ENCODE data around the gene TEX48.
A peak's percentile ranks its signal among the peaks of the same experiment; 100 is the strongest.

TEX48 gene

GRCh38 chr9:114669961-114670360 is 12.0 kb downstream of the TEX48 start:
- no peaks in the 10 kb centered on the region for H3K79me1 ChIP-seq (replicated peaks; ENCODE audit: low read length, poor library complexity, severe bottlenecking)
- H3K4me2 ChIP-seq (ENCODE audit: low read length, poor library complexity, severe bottlenecking) = no peak overlapping the region
- no peak overlapping the region for H3K27ac ChIP-seq (ENCODE audit: low read length, poor library complexity, severe bottlenecking)
- H3K4ac ChIP-seq (ENCODE audit: low read depth in 1 of 2, low read length in 2 of 2) = no peak overlapping the region
- DNase-seq = no peak
- H2AK5ac ChIP-seq (ENCODE audit: low read length, severe bottlenecking) = no peak overlapping the region
- no peak overlapping the region for H2BK5ac ChIP-seq (ENCODE audit: low read depth, low read length, poor library complexity, severe bottlenecking)
- no peak overlapping the region for H2AFZ ChIP-seq (ENCODE audit: low read depth, low read length)
- peaks cover 2% of the 10 kb centered on the region for H3K4me1 ChIP-seq (ENCODE audit: control insufficient read depth, insufficient read depth, low read depth, low read length)
- H3K9me3 ChIP-seq (ENCODE audit: control insufficient read depth, low read length) = no peaks in the 10 kb centered on the region
- no peak overlapping the region for H2BK15ac ChIP-seq (ENCODE audit: low read depth, poor library complexity, severe bottlenecking)
- H4K8ac ChIP-seq (ENCODE audit: low read length) = no peak overlapping the region
- H3K36me3 ChIP-seq (ENCODE audit: control insufficient read depth in 1 of 2, insufficient read depth in 2 of 2, low read depth in 1 of 2, low read length in 2 of 2) = no peaks in the 10 kb centered on the region
- H3K18ac ChIP-seq (ENCODE audit: low read depth in 1 of 2, low read length in 2 of 2) = no peak overlapping the region
- H3K9ac ChIP-seq (ENCODE audit: low read length) = no peak overlapping the region
- H3K23ac ChIP-seq (ENCODE audit: low read length in 2 of 2) = no peak overlapping the region
- H3K14ac ChIP-seq (ENCODE audit: low read length in 2 of 2) = no peak overlapping the region
- H2BK120ac ChIP-seq (ENCODE audit: low read depth, low read length) = no peak overlapping the region
- no peak overlapping the region for H3K4me3 ChIP-seq (ENCODE audit: insufficient read depth in 1 of 2, low read depth in 1 of 2, low read length in 2 of 2)
- H2BK12ac ChIP-seq (ENCODE audit: low read length in 2 of 2) = no peak overlapping the region
- H3K27me3 ChIP-seq (ENCODE audit: control insufficient read depth in 1 of 2, insufficient read depth in 1 of 2, low read length in 2 of 2) = peaks cover 0 to 9% of the 10 kb centered on the region in 2 experiments
- no peak overlapping the region for H4K91ac ChIP-seq (ENCODE audit: low read length)

- Histone ChIP-seq H3K23ac (ENCODE audit: low read length in 2 of 2) (no peak overlapping the region), H3K27ac (ENCODE audit: low read length, poor library complexity, severe bottlenecking) (no peak overlapping the region), H3K18ac (ENCODE audit: low read depth in 1 of 2, low read length in 2 of 2) (no peak overlapping the region), H3K79me1 (replicated peaks; ENCODE audit: low read length, poor library complexity, severe bottlenecking) (no peaks in the 10 kb centered on the region), H3K27me3 (ENCODE audit: control insufficient read depth in 1 of 2, insufficient read depth in 1 of 2, low read length in 2 of 2) (peaks cover 0 to 9% of the 10 kb centered on the region in 2 experiments), H2BK5ac (ENCODE audit: low read depth, low read length, poor library complexity, severe bottlenecking) (no peak overlapping the region), H4K91ac (ENCODE audit: low read length) (no peak overlapping the region), H2BK12ac (ENCODE audit: low read length in 2 of 2) (no peak overlapping the region), H2AK5ac (ENCODE audit: low read length, severe bottlenecking) (peak overlapping the region; percentile 27), H3K4me2 (ENCODE audit: low read length, poor library complexity, severe bottlenecking) (no peak overlapping the region), H2BK120ac (ENCODE audit: low read depth, low read length) (no peak overlapping the region), H3K9ac (ENCODE audit: low read length) (no peak overlapping the region), H3K9me3 (ENCODE audit: control insufficient read depth, low read length) (no peaks in the 10 kb centered on the region), H2AFZ (ENCODE audit: low read depth, low read length) (no peak overlapping the region), H3K14ac (ENCODE audit: low read length in 2 of 2) (no peak overlapping the region), H2BK15ac (ENCODE audit: low read depth, poor library complexity, severe bottlenecking) (no peak overlapping the region), H3K4ac (ENCODE audit: low read depth in 1 of 2, low read length in 2 of 2) (no peak overlapping the region), H3K4me1 (ENCODE audit: control insufficient read depth, insufficient read depth, low read depth, low read length) (peaks cover 2% of the 10 kb centered on the region), H3K36me3 (ENCODE audit: control insufficient read depth in 1 of 2, insufficient read depth in 2 of 2, low read depth in 1 of 2, low read length in 2 of 2) (no peaks in the 10 kb centered on the region), H4K8ac (ENCODE audit: low read length) (no peak overlapping the region), H3K4me3 (ENCODE audit: insufficient read depth in 1 of 2, low read depth in 1 of 2, low read length in 2 of 2) (no peak overlapping the region)
- no peak for DNase-seq
- whole genome bisulfite sequencing = 87% methylated on average over 6 of the region's 6 CpGs
Measured at GRCh38 chr9:114668146-114668545, 13.8 kb downstream of the TEX48 start.

GRCh38 chr9:114666851-114667250 is 15.1 kb downstream of the TEX48 start:
- H2BK15ac ChIP-seq (ENCODE audit: low read depth, poor library complexity, severe bottlenecking) = no peak overlapping the region
- WGBS = 62% methylated on average over 4 of the region's 4 CpGs
- no peak overlapping the region for H3K27ac ChIP-seq (ENCODE audit: low read length, poor library complexity, severe bottlenecking)
- H3K36me3 ChIP-seq (ENCODE audit: control insufficient read depth in 1 of 2, insufficient read depth in 2 of 2, low read depth in 1 of 2, low read length in 2 of 2) = no peaks in the 10 kb centered on the region
- no peak overlapping the region for H3K4me3 ChIP-seq (ENCODE audit: insufficient read depth in 1 of 2, low read depth in 1 of 2, low read length in 2 of 2)
- H2AK5ac ChIP-seq (ENCODE audit: low read length, severe bottlenecking) = no peak overlapping the region
- no peak overlapping the region for H4K91ac ChIP-seq (ENCODE audit: low read length)
- no peak overlapping the region for H2AFZ ChIP-seq (ENCODE audit: low read depth, low read length)
- H3K14ac ChIP-seq (ENCODE audit: low read length in 2 of 2) = no peak overlapping the region
- H3K9me3 ChIP-seq (ENCODE audit: control insufficient read depth, low read length) = no peaks in the 10 kb centered on the region
- H3K4ac ChIP-seq (ENCODE audit: low read depth in 1 of 2, low read length in 2 of 2) = no peak overlapping the region
- no peak overlapping the region for H2BK120ac ChIP-seq (ENCODE audit: low read depth, low read length)
- H3K79me1 ChIP-seq (replicated peaks; ENCODE audit: low read length, poor library complexity, severe bottlenecking) = no peaks in the 10 kb centered on the region
- no peak overlapping the region for H4K8ac ChIP-seq (ENCODE audit: low read length)
- peaks cover 2% of the 10 kb centered on the region for H3K4me1 ChIP-seq (ENCODE audit: control insufficient read depth, insufficient read depth, low read depth, low read length)
- H2BK5ac ChIP-seq (ENCODE audit: low read depth, low read length, poor library complexity, severe bottlenecking) = no peak overlapping the region
- no peak for DNase-seq
- H3K27me3 ChIP-seq (ENCODE audit: control insufficient read depth in 1 of 2, insufficient read depth in 1 of 2, low read length in 2 of 2) = peaks cover 0 to 10% of the 10 kb centered on the region in 2 experiments
- H3K23ac ChIP-seq (ENCODE audit: low read length in 2 of 2) = no peak overlapping the region
- no peak overlapping the region for H3K4me2 ChIP-seq (ENCODE audit: low read length, poor library complexity, severe bottlenecking)
- H2BK12ac ChIP-seq (ENCODE audit: low read length in 2 of 2) = no peak overlapping the region
- H3K18ac ChIP-seq (ENCODE audit: low read depth in 1 of 2, low read length in 2 of 2) = no peak overlapping the region
- H3K9ac ChIP-seq (ENCODE audit: low read length) = no peak overlapping the region

GRCh38 chr9:114666401-114666800 is 15.6 kb downstream of the TEX48 start:
- Histone ChIP-seq H3K4me3 (ENCODE audit: insufficient read depth in 1 of 2, low read depth in 1 of 2, low read length in 2 of 2) (no peak overlapping the region), H3K79me1 (replicated peaks; ENCODE audit: low read length, poor library complexity, severe bottlenecking) (no peaks in the 10 kb centered on the region), H3K9ac (ENCODE audit: low read length) (no peak overlapping the region), H2BK15ac (ENCODE audit: low read depth, poor library complexity, severe bottlenecking) (no peak overlapping the region), H4K91ac (ENCODE audit: low read length) (no peak overlapping the region), H3K18ac (ENCODE audit: low read depth in 1 of 2, low read length in 2 of 2) (no peak overlapping the region), H3K23ac (ENCODE audit: low read length in 2 of 2) (no peak overlapping the region), H3K4ac (ENCODE audit: low read depth in 1 of 2, low read length in 2 of 2) (no peak overlapping the region), H2BK5ac (ENCODE audit: low read depth, low read length, poor library complexity, severe bottlenecking) (no peak overlapping the region), H3K4me2 (ENCODE audit: low read length, poor library complexity, severe bottlenecking) (no peak overlapping the region), H3K36me3 (ENCODE audit: control insufficient read depth in 1 of 2, insufficient read depth in 2 of 2, low read depth in 1 of 2, low read length in 2 of 2) (no peaks in the 10 kb centered on the region), H3K4me1 (ENCODE audit: control insufficient read depth, insufficient read depth, low read depth, low read length) (no peaks in the 10 kb centered on the region), H3K9me3 (ENCODE audit: control insufficient read depth, low read length) (no peaks in the 10 kb centered on the region), H4K8ac (ENCODE audit: low read length) (no peak overlapping the region), H2BK120ac (ENCODE audit: low read depth, low read length) (no peak overlapping the region), H3K27ac (ENCODE audit: low read length, poor library complexity, severe bottlenecking) (no peak overlapping the region), H3K14ac (ENCODE audit: low read length in 2 of 2) (no peak overlapping the region), H2BK12ac (ENCODE audit: low read length in 2 of 2) (no peak overlapping the region), H3K27me3 (ENCODE audit: control insufficient read depth in 1 of 2, insufficient read depth in 1 of 2, low read length in 2 of 2) (peaks cover 4 to 15% of the 10 kb centered on the region in 2 experiments), H2AFZ (ENCODE audit: low read depth, low read length) (no peak overlapping the region), H2AK5ac (ENCODE audit: low read length, severe bottlenecking) (no peak overlapping the region)
- no peak for DNase-seq
- over 99% methylated on average over 5 of the region's 5 CpGs for WGBS

Measured in mesenchymal stem cell (in vitro differentiated cells and primary cell).